Mesendoderm (in vitro differentiated cells): ENCODE data around the gene CATSPERZ.

Experiments
- DNase-seq: peaks from one replicate; pipeline ENCODE4 v3.0.0; 2013
- H2AK5ac ChIP-seq: 2 replicates; pipeline ENCODE4 v1.6.1; 2013; ENCODE audit warnings: low read length, inconsistent platforms
- H2BK120ac ChIP-seq: 2 replicates; pipeline ENCODE4 v1.6.1; 2013; ENCODE audit warnings: low read depth, mild to moderate bottlenecking, low read length, moderate library complexity, mixed read lengths
- H2BK15ac ChIP-seq: replicated peaks from 2 replicates; pipeline ENCODE4 v1.6.1; 2013; ENCODE audit warnings: low read depth, mild to moderate bottlenecking, moderate library complexity
- H2BK5ac ChIP-seq: 2 replicates; pipeline ENCODE4 v1.6.1; 2013; ENCODE audit warnings: low read length, inconsistent platforms
- H3K18ac ChIP-seq: 2 replicates; pipeline ENCODE4 v1.6.1; 2013; ENCODE audit warnings: mild to moderate bottlenecking, low read length, mixed read lengths
- H3K23ac ChIP-seq: one replicate; pipeline ENCODE4 v1.6.1; 2013; ENCODE audit warnings: low read length
- H3K27ac ChIP-seq: 2 replicates; pipeline ENCODE4 v1.5.1; 2013; ENCODE audit warnings: low read depth, mild to moderate bottlenecking, inconsistent platforms, low read length, moderate library complexity
- H3K27me3 ChIP-seq: 2 replicates; pipeline ENCODE4 v1.6.1; 2013; ENCODE audit warnings: low read length, control low read depth, mild to moderate bottlenecking, inconsistent platforms; ENCODE audit not compliant: insufficient read depth, poor library complexity
- H3K36me3 ChIP-seq: 2 replicates; pipeline ENCODE4 v1.6.1; 2013; ENCODE audit warnings: low read length, inconsistent platforms; ENCODE audit not compliant: control insufficient read depth, insufficient read depth
- H3K4ac ChIP-seq: one replicate; pipeline ENCODE4 v1.6.1; 2013; ENCODE audit warnings: low read depth, mild to moderate bottlenecking, low read length, moderate library complexity
- H3K4me1 ChIP-seq: 2 replicates; pipeline ENCODE4 v1.6.1; 2013; ENCODE audit warnings: low read depth, low read length, inconsistent platforms; ENCODE audit not compliant: control insufficient read depth
- H3K4me2 ChIP-seq: 2 replicates; pipeline ENCODE4 v1.6.1; 2013; ENCODE audit warnings: low read length
- H3K4me3 ChIP-seq: 2 replicates; pipeline ENCODE4 v1.5.1; 2013; ENCODE audit warnings: mild to moderate bottlenecking, low read length
- H3K56ac ChIP-seq: one replicate; pipeline ENCODE4 v1.6.1; 2013; ENCODE audit warnings: low read length
- H3K79me1 ChIP-seq: 2 replicates; pipeline ENCODE4 v1.6.1; 2013; ENCODE audit warnings: low read length, inconsistent platforms
- H3K79me2 ChIP-seq: 2 replicates; pipeline ENCODE4 v1.6.1; 2013; ENCODE audit warnings: mild to moderate bottlenecking, low read length; ENCODE audit not compliant: control insufficient read depth, insufficient read depth
- H3K9ac ChIP-seq: 2 replicates; pipeline ENCODE4 v1.6.1; 2013; ENCODE audit warnings: low read length, inconsistent platforms
- H4K5ac ChIP-seq: one replicate; pipeline ENCODE4 v1.6.1; 2013; ENCODE audit warnings: low read length
- H4K8ac ChIP-seq: one replicate; pipeline ENCODE4 v1.6.1; 2013; ENCODE audit warnings: low read depth, mild to moderate bottlenecking, control low read depth, low read length, moderate library complexity
- WGBS: extraction: QIAGEN DNeasy Blood & Tissue Kit; methylation state at CpG from one replicate; pipeline ENCODE4 v1.1.7; 2013; ENCODE audit warnings: low lambda C conversion rate, missing lambda C conversion rate; ENCODE audit not compliant: insufficient coverage; ENCODE audit errors: extremely low coverage; 5-methylcytosine and 5-hydroxymethylcytosine counted together

CATSPERZ gene

DNA sequence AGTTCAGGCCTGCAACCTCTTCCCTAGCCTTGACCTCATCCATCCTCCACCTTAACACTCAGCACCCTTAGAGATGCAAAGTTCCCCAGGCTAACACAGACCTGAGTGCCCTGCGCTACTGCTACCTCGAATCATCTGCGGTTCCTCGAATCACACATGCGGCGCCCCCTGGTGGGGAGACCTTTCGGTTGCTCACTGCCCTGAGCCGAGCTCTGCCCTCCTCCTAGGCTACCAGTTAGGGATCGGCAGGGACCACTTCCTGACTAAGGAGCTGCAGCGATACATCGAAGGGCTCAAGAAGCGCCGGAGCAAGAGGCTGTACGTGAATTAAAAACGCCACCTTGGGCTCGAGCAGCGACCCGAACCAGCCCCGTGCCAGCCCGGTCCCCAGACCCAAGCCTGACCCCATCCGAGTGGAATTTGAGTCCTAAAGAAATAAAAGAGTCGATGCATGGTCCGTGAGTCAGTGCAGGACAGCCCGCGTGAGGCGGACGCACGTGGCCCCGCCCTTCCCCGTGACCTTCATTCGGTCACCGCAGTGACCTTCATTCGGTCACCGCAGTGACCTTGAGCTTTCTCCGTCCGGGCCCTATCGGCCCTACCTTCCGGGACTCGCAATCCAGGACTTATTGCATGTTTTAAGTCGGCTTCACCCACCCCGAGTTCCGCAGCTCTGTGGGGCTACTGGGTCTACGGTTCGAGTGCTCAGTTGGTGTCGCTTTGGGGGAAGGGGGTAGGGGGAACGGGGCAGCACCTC lies 4.3 kb downstream of the CATSPERZ start:
- DNase-seq, result peak; percentile 96
- peak overlapping the region; percentile 75 for H3K9ac ChIP-seq
- no peaks in the 10 kb centered on the region for H3K36me3 ChIP-seq
- peak overlapping the region; percentile 80 for H3K27ac ChIP-seq
- H3K56ac ChIP-seq, result peak overlapping the region; percentile 91
- H4K8ac ChIP-seq, result no peak overlapping the region
- H2BK120ac ChIP-seq, result no peak overlapping the region
- H4K5ac ChIP-seq, result no peak overlapping the region
- peaks cover 4% of the 10 kb centered on the region for H3K4me1 ChIP-seq
- no peak overlapping the region for H3K23ac ChIP-seq
- H2BK5ac ChIP-seq, result peak overlapping the region; percentile 60
- H2BK15ac ChIP-seq, result no peak overlapping the region
- H3K79me1 ChIP-seq, result peaks cover 9% of the 10 kb centered on the region
- no peak overlapping the region for H3K4ac ChIP-seq
- peaks cover 7% of the 10 kb centered on the region for H3K79me2 ChIP-seq
- peak overlapping the region; percentile 63 for H3K4me2 ChIP-seq
- peak overlapping the region; percentile 67 for H3K4me3 ChIP-seq
- WGBS, result no CpG with 5 or more reads among the region's 46 CpGs
- peaks cover 10% of the 10 kb centered on the region for H3K27me3 ChIP-seq
- H3K18ac ChIP-seq, result peak overlapping the region; percentile 57
- no peak overlapping the region for H2AK5ac ChIP-seq

DNA sequence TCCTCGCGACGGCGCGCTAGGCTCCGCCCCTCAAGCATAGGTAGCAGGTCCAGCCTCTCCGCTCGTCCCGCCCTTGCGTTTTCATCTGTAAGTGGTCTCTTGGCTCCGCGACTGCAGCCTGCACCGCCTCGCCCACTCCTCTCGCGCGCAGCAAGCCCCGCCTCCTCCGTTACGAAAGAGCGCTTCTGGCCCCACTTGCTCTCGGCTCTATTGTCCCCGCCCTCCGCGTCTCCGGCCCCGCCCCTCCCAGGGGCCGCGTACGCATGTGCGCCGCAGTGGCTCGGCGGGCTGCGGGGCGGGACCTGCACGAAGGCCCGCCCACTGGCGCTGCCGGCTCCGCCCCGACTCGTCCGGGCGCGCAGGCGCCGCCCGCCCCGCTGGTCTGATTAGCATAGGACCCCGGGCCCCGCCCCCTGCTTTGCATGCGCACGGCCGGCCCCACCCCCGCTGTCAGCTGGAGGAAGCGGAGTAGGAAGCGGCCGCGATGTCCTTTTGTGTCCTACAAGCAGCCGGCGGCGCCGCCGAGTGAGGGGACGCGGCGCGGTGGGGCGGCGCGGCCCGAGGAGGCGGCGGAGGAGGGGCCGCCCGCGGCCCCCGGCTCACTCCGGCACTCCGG lies 5.0 kb downstream of the CATSPERZ start, which contains the start of gene ESRRA:
ESRRA (plus strand) TSS at position 450 of the 616 bp plus-strand sequence. CDS start 1,656 bp downstream, outside the sequence.
- DNase-seq, result peak; percentile 99
- Histone ChIP-seq H3K4me3 (peak within 1 kb of the TSS; percentile 79), H2BK120ac (no peak within 1 kb of the TSS), H2BK15ac (no peak within 1 kb of the TSS), H3K4ac (peak within 1 kb of the TSS; percentile 41), H3K79me2 (peaks cover 7% of the 10 kb centered on the region), H3K4me2 (peak within 1 kb of the TSS; percentile 64), H3K9ac (peak within 1 kb of the TSS; percentile 86), H3K79me1 (peaks cover 9% of the 10 kb centered on the region), H3K4me1 (peaks cover 4% of the 10 kb centered on the region), H3K18ac (peak within 1 kb of the TSS; percentile 86), H4K8ac (no peak within 1 kb of the TSS), H2AK5ac (peak within 1 kb of the TSS; percentile 95), H4K5ac (no peak within 1 kb of the TSS), H3K27ac (peak within 1 kb of the TSS; percentile 81), H3K56ac (peak within 1 kb of the TSS; percentile 91), H3K23ac (peak within 1 kb of the TSS; percentile 90), H3K27me3 (peaks cover 4% of the 10 kb centered on the region), H3K36me3 (no peaks in the 10 kb centered on the region), H2BK5ac (peak within 1 kb of the TSS; percentile 60)
- no CpG with 5 or more reads among the region's 81 CpGs for WGBS

GRCh38 chr11:64305691-64306562 lies 5.8 kb downstream of the CATSPERZ start:
- no peaks in the 10 kb centered on the region for H3K36me3 ChIP-seq
- peaks cover 7% of the 10 kb centered on the region for H3K79me2 ChIP-seq
- no peak overlapping the region for H2BK120ac ChIP-seq
- H3K4ac ChIP-seq, result peak overlapping the region; percentile 41
- H3K9ac ChIP-seq, result peak overlapping the region; percentile 86
- peaks cover 9% of the 10 kb centered on the region for H3K79me1 ChIP-seq
- peak overlapping the region; percentile 44 for H2BK5ac ChIP-seq
- peak overlapping the region; percentile 64 for H3K4me2 ChIP-seq
- H4K8ac ChIP-seq, result no peak overlapping the region
- peak overlapping the region; percentile 86 for H3K18ac ChIP-seq
- no peak overlapping the region for H4K5ac ChIP-seq
- peak overlapping the region; percentile 79 for H3K4me3 ChIP-seq
- peak overlapping the region; percentile 81 for H3K27ac ChIP-seq
- peak overlapping the region; percentile 95 for H2AK5ac ChIP-seq
- peak overlapping the region; percentile 89 for H3K56ac ChIP-seq
- DNase-seq, result peak; percentile 88
- H2BK15ac ChIP-seq, result no peak overlapping the region
- H3K23ac ChIP-seq, result peak overlapping the region; percentile 90
- peaks cover 4% of the 10 kb centered on the region for H3K4me1 ChIP-seq
- no peaks in the 10 kb centered on the region for H3K27me3 ChIP-seq
- WGBS, result no CpG with 5 or more reads among the region's 71 CpGs

DNA sequence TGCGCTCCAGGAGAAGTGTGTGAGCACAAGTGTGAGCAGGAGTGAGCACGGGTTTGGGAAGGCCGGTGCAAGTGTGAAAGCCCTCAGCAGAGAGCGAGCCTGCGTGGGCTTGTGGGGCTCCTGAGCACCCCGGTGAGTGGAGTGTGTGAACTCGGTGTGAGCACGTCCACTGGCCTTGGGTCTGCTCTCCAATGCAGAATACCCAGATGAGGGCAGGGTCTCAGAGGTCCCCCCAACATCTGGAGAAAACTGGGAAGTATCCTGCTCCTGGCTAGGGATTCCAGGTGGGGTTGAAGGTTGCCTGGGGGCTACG lies 6.4 kb downstream of the CATSPERZ start:
- Histone ChIP-seq H3K4ac (no peak overlapping the region), H2AK5ac (peak overlapping the region; percentile 95), H3K79me1 (peaks cover 9% of the 10 kb centered on the region), H3K23ac (peak overlapping the region; percentile 90), H3K56ac (peak overlapping the region; percentile 89), H4K8ac (no peak overlapping the region), H2BK5ac (peak overlapping the region; percentile 44), H3K36me3 (no peaks in the 10 kb centered on the region), H3K18ac (no peak overlapping the region), H3K27me3 (no peaks in the 10 kb centered on the region), H2BK120ac (no peak overlapping the region), H3K79me2 (peaks cover 7% of the 10 kb centered on the region), H2BK15ac (no peak overlapping the region), H3K4me3 (peak overlapping the region; percentile 79), H4K5ac (no peak overlapping the region), H3K27ac (no peak overlapping the region), H3K4me2 (peak overlapping the region; percentile 64), H3K9ac (peak overlapping the region; percentile 86), H3K4me1 (peaks cover 4% of the 10 kb centered on the region)
- no CpG with 5 or more reads among the region's 9 CpGs for WGBS
- DNase-seq, result no peak

DNA sequence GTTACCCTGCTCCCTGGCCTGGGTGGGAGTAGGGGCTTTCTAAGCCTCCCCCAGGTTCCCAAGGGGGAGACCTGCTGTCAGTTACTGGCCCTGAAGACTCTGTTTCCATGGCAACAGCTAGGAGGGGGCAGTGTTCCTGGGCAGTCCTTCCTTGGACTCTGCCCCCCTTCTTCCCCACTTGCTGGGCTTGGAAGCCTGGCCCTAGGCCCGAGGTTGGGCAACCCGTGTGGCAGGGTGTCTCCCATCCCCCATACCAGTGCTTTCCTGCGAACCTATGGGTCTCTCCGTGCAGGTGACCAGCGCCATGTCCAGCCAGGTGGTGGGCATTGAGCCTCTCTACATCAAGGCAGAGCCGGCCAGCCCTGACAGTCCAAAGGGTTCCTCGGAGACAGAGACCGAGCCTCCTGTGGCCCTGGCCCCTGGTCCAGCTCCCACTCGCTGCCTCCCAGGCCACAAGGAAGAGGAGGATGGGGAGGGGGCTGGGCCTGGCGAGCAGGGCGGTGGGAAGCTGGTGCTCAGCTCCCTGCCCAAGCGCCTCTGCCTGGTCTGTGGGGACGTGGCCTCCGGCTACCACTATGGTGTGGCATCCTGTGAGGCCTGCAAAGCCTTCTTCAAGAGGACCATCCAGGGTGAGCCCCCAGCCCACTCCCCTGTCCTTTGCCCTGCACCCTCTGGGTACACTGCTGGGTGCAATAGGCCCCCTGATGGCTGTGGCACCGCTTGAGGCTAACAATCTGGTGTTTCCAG lies 6.9 kb downstream of the CATSPERZ start:
- Histone ChIP-seq H3K18ac (no peak overlapping the region), H3K9ac (peak overlapping the region; percentile 86), H3K27me3 (no peaks in the 10 kb centered on the region), H3K36me3 (no peaks in the 10 kb centered on the region), H3K4me3 (no peak overlapping the region), H4K5ac (no peak overlapping the region), H2AK5ac (peak overlapping the region; percentile 95), H3K56ac (peak overlapping the region; percentile 89), H2BK5ac (no peak overlapping the region), H3K79me2 (peaks cover 7% of the 10 kb centered on the region), H4K8ac (no peak overlapping the region), H3K4ac (no peak overlapping the region), H2BK120ac (no peak overlapping the region), H3K79me1 (peaks cover 9% of the 10 kb centered on the region), H3K23ac (peak overlapping the region; percentile 90), H3K27ac (no peak overlapping the region), H3K4me1 (peaks cover 4% of the 10 kb centered on the region), H3K4me2 (peak overlapping the region; percentile 64), H2BK15ac (no peak overlapping the region)
- no peak for DNase-seq
- WGBS, result no CpG with 5 or more reads among the region's 15 CpGs
